ENCODE results near the gene FMN1.
"Not testable (repeated sequence)": the region's sequence is repeated elsewhere in the genome, so short reads cannot be mapped to it uniquely, and the experiment has no call there.

FMN1 gene

DNA sequence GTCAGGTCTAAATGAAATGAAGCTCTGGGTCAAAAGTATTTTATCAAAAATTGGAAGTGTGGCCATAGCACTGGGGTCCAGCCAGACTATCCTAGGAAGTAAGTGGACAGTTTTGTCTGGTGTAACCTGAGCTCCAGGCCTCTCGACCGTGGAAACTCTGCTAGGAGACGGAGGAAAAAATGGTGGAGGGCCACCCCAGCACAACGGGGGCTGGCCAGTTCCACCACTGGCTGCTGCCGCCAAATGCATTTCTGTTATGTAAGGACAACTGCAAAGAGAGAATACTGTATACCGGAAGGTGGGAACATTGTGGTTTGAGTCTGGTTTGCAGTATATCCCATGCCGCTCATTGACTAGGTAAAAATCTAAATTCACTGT is 241.0 kb downstream of the FMN1 start:
- DNase-seq: no peak

DNA sequence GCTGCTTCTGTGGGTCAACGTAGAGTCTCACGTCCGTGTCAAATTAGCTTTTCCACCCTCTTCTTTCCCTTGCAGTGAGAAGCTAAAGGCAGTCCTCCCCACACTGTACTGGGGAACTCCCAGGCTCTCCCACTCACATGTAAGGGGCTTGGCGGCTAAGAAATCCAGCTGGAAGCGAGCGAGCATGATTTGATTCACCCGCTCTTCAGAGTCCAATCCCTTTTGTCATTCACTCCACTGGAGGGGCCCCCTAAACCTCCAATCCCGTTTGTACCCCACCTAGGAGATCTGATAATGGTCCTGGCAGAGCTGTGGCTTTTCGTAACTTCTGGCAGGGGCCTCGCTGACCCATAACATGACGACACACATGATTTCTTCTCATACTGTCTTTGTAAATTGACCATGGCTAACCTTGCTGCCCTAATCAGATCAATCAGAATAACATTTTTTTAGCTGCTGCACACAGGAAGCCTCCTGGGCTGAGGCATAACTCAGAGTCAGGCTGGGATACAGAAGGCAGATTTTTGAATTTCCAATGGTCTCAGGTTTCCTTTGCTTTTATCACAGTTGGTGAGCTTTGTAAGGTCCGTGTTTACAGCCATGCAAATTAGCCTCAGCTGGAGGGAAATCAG is 241.5 kb downstream of the FMN1 start:
- peak; percentile 51 for DNase-seq

DNA sequence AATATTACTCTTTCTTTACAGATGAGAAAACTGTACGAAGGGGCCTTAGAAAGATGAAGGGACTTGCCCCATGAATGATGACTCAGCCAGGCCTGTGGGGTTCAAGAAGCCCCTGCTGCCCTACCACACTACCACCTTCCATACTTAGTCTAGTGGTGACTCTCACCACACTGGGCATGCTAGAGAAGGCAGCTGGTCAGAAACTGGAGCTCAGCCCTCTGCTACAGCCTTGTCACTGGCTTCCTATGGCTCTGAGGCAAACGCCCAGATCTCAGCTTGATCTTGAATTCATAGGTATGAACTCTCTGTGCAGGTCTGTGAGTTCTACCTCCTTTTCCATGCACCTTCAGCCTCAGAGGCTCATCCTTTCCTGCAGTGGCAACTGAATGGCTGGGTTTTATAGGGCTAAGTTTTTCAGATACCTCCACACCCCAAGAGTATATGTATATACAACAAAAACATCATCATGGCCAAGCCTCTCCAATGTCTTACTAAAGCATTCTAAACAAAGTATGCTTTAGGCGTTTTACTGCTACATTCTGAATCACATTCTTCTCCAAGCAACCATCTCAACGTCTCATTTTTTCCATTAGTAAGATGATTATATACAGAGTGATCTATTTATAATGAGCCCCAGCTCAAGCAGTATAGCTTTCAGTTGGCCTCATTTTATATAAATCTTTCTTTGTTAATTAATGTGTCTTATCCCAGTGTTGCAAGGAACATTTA is 242.6 kb downstream of the FMN1 start:
- peak; percentile 76 for DNase-seq

DNA sequence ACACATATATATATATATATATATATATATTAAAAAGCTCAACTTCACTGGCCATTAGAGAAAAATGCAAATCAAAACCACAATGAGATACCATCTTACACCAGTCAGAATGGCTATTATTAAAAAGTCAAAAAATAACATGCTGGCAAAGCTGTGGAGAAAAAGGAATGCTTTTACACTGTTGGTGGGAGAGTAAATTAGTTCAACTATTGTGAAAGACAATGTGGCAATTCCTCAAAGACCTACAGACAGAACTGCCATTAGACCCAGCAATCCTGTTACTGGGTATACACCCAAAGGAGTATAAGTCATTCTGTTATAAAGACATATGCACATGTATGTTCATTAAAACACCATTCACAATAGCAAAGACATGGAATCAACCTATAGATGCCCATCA is 244.5 kb downstream of the FMN1 start:
- not testable (repeated sequence) for DNase-seq

GRCh38 chr15:32946210-32946609 is 248.3 kb downstream of the FMN1 start:
- no peak for DNase-seq

- no peak for DNase-seq
Observed at GRCh38 chr15:32944431-32944830, 250.1 kb downstream of the FMN1 start.

- peak; percentile 64 for DNase-seq
Observed at GRCh38 chr15:32943711-32944110, 250.8 kb downstream of the FMN1 start.

GRCh38 chr15:32942401-32942841 is 252.1 kb downstream of the FMN1 start:
- no peak for DNase-seq

DNA sequence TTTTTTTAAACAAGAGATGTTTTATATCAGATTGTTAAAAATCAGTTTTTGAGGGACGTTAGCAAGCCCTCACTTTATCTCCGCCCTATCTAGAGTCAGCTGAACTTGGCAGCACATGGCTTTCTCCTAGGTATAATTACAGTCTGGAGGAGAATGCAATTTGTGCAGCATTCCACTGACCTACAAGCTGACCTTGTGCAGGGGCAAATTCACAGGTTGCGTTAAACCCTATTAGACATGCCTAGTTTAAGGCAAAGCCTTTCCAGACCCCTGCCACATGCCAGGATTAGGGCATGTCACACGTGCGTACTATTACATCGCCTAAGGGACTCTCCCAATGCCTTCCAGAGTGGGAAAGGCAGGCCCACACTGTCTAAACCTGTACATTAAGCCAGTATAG is 252.7 kb downstream of the FMN1 start:
- DNase-seq: no peak

GRCh38 chr15:32936976-32937375 is 257.5 kb downstream of the FMN1 start:
- DNase-seq: no peak

GRCh38 chr15:32936283-32936918 is 258.1 kb downstream of the FMN1 start:
- DNase-seq: peak; percentile 73

- no peak for DNase-seq
Observed at GRCh38 chr15:32935139-32935538, 259.4 kb downstream of the FMN1 start.

- no peak for DNase-seq
Observed at GRCh38 chr15:32933236-32933635, 261.3 kb downstream of the FMN1 start.

- no peak for DNase-seq
Observed at GRCh38 chr15:32928876-32929275, 265.6 kb downstream of the FMN1 start.

DNA sequence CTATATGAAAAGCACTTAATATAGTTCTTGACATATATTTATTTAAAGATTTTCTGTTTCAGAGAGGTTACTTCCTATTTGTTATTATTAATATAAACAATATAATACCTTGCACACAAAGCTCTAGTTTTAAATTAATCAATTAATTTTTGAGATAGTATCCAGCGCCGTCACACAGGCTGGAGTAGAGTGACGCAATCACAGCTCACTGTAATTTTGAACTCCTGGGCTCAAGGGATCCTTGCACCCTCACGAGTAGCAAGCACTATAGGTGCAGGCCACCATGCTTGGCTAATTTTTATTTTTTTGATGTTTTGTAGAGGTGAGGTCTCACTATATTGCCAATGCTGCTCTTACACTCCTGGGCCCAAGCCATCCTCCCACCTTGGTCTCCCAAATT is 267.4 kb downstream of the FMN1 start:
- no peak for DNase-seq

DNA sequence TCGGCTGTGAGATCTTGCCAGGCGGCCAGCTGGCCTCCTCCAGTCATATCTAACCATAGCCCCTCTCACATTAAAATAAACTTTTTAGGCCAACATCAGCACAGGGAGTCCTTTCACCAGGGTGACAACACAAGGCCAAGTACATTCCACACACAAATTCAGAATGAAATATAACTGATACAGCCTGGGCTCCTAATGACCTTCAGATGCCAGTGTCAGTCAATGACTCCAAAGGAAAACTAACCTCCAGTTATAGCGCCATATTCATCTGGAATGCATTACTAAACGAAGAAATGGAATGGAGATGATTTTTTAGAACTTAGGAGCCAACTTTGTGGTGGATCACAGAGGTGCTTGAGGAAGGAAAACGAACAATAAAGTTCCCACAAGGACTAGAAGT is 271.3 kb downstream of the FMN1 start:
- no peak for DNase-seq

GRCh38 chr15:32922541-32922940 is 272.0 kb downstream of the FMN1 start:
- DNase-seq: no peak

DNA sequence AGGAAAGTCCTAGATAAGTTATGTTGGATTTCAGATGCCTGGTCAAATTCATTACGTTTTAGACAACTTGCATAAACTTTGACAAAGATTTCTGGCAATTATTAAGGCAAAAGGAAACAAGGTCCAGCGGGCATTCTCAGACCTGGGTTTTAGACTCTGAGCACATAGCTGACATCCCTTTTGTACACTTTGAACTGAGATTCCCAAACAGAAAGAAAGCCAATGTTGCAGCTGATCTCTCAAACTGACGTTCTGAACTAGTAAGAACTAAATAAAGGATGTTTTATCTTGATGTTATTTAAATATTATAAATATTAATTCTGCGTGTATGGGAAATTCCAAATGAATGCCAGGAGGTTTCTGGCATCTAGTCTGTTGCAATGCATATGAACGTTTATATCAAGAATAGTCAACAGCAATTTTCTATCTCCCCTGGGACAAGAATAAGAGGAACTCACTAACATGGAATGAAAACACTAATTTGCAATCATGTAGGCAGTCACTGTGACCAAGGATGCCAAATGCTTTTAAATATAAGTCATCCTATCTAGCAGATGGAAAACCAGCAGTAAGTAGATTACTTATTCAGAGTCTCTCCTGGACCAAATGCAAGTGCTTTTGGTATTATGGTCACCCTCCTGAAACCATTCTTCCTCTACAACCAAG is 274.6 kb downstream of the FMN1 start:
- peak; percentile 100 for DNase-seq

DNA sequence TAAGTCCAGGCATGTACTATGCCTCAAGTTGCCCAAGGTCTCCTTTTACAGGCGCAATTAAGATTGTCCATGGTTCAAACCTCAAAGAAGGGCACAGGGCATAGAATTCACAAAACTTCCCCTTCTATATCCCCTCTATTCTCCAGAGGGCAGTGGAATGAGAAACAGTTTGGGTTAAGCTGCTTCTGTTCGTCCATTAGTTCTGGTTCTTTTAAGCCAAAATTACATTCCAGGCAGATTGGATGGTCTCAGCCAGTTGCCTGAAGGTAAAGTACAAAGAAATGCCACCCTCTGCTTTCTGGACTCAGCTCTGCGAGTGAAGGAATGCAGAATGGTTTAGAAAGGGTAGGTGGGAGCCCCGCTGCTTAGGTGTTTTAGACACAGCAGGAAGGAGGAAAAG is 276.0 kb downstream of the FMN1 start:
- DNase-seq: no peak

DNA sequence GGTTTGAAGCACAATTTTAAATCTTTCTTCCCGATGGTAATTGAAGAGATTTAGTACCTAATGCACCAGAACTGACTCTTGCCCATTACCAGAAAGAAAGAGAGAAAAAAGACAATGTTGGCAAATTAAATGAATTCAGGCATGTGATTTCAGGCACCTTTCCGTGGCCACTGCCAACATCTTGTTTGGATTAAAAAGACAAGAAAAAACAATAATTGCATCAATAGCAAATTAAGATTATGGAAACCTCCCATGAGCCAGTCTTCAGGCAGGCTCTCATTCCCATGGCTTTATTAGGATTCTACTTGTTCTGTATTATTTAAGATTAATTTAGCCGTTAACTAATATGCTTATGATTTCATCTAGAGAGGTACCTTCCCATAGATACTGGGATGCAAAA is 283.7 kb downstream of the FMN1 start:
- no peak for DNase-seq

DNA sequence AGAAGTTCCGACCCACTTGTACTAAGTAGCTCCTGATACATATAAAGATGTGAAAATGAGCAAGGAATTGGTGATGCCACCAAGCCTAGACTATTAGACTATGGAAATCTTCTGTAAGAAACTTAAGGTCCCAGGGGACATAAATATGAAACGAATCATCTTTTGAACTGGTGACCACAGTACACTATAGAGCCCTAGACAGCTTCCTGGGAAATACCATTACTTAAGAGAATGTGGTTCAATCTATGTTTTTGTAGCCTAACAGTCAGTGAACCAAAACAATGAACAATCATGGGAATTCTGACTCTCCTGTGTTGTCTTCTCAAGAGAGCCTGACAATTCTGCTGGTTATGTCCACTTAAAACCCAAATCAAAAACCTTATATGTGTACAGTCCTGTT is 285.1 kb downstream of the FMN1 start:
- peak; percentile 97 for DNase-seq

DNA sequence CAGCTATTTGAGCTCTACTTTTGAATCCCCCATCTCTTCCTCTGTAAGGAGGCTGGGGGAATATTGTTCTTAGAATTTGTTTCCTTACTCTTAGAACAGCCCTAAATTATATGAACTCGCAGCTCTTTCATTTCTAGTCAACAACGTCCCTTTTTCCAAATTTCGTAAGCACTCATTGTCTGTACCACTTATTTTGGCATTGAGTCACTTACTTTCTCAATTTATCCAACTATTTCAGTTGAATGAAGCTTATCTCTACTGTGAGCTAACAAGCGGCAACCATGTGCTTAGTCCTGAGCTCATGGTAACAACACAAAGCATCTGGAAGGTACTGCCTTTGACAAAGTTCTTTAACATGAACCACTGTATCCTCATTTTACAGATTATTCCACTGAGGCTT is 285.6 kb downstream of the FMN1 start:
- DNase-seq: no peak

- peak; percentile 70 for DNase-seq
Observed at GRCh38 chr15:32908135-32908801, 286.2 kb downstream of the FMN1 start.
